Peyer's patch (tissue), 4 donors: ENCODE data around the gene SORCS1.

Experiments
- POLR2A ChIP-seq, 2 donors: fragments of 450-650 bp; IDR thresholded peaks; one replicate each; pipeline ENCODE4 v1.5.1; 2017; ENCODE audit warnings: antibody characterized with exemption in 2 of 2, mild to moderate bottlenecking in 2 of 2, moderate library complexity in 2 of 2
- TF ChIP-seq, protein P1 (sequence below), 6 experiments: fragments of 450-650 bp in 4 of 6; fragments of 200-600 bp in 2 of 6; sonication (generic) in 1 of 6; IDR thresholded peaks; one replicate each; pipeline ENCODE4 v1.5.1; 2017 to 2019; ENCODE audit warnings: antibody characterized with exemption in 6 of 6, mild to moderate bottlenecking in 3 of 6, moderate library complexity in 1 of 6

DNA sequence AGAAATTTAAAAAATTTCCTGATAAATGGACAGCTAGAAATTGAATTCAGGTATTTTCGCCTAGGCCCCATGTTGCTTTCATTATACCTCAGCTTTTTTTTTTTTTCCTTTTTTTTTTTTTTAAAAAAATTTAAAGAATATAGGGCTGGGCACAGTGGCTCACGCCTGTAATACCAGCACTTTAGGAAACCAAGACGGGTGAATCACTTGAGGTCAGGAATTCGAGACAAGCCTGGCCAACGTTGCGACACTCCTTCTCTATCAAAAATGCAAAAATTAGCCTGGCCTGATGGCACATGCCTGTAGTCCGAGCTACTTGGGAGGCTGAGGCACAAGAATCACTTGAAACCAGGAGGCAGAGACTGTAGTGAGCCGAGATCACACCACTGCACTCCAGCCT is 334.0 kb downstream of the SORCS1 start:
- TF ChIP-seq, protein P1, sequence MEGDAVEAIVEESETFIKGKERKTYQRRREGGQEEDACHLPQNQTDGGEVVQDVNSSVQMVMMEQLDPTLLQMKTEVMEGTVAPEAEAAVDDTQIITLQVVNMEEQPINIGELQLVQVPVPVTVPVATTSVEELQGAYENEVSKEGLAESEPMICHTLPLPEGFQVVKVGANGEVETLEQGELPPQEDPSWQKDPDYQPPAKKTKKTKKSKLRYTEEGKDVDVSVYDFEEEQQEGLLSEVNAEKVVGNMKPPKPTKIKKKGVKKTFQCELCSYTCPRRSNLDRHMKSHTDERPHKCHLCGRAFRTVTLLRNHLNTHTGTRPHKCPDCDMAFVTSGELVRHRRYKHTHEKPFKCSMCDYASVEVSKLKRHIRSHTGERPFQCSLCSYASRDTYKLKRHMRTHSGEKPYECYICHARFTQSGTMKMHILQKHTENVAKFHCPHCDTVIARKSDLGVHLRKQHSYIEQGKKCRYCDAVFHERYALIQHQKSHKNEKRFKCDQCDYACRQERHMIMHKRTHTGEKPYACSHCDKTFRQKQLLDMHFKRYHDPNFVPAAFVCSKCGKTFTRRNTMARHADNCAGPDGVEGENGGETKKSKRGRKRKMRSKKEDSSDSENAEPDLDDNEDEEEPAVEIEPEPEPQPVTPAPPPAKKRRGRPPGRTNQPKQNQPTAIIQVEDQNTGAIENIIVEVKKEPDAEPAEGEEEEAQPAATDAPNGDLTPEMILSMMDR (IDR thresholded peaks at IDR 0.05): no peak
- TF ChIP-seq POLR2A (IDR thresholded peaks at IDR 0.05): no peak
